ENCODE results near the gene CCDC183.
"Not testable (repeated sequence)": the region's sequence is repeated elsewhere in the genome, so short reads cannot be mapped to it uniquely, and the experiment has no call there.

Gene CCDC183

GRCh38 chr9:136838314-136839228 lies 42.4 kb downstream of the CCDC183 start:
- DNase-seq (ENCODE audit: insufficient read length, low spot score) (no peak), FAIRE-seq (no peak)
- no peak for TF ChIP-seq POLR2A (IDR thresholded peaks at IDR 0.05; ENCODE audit: low read depth, low read length)

- DNase-seq (ENCODE audit: insufficient read length, low spot score) = no peak
- no peak for FAIRE-seq
- no peak for TF ChIP-seq POLR2A (IDR thresholded peaks at IDR 0.05; ENCODE audit: low read depth, low read length)
Observed at GRCh38 chr9:136839229-136840139, 43.3 kb downstream of the CCDC183 start.

- no peak for FAIRE-seq
- DNase-seq (ENCODE audit: insufficient read length, low spot score) = no peak
- TF ChIP-seq POLR2A (IDR thresholded peaks at IDR 0.05; ENCODE audit: low read depth, low read length) = no peak
Observed at GRCh38 chr9:136840140-136840876, 44.2 kb downstream of the CCDC183 start.

GRCh38 chr9:136840877-136841645 lies 44.9 kb downstream of the CCDC183 start:
- peak; percentile 21; the same call in 1 of the 2 replicates for TF ChIP-seq POLR2A (IDR thresholded peaks at IDR 0.05; ENCODE audit: low read depth, low read length)
- DNase-seq (ENCODE audit: insufficient read length, low spot score) (peak; percentile 93), FAIRE-seq (peak; percentile 84)

GRCh38 chr9:136841646-136842379 lies 45.7 kb downstream of the CCDC183 start:
- not testable (repeated sequence) for DNase-seq (ENCODE audit: insufficient read length, low spot score); FAIRE-seq

- DNase-seq (ENCODE audit: insufficient read length, low spot score) = peak; percentile 97
- not testable (repeated sequence) for FAIRE-seq
Observed at GRCh38 chr9:136842380-136842948, 46.3 kb downstream of the CCDC183 start, which contains the start of gene AJM1. Gene AJM1 (plus strand): TSS chr9:136842478. CDS start chr9:136844415, 1,937 bp downstream.

GRCh38 chr9:136843159-136843800 lies 47.1 kb downstream of the CCDC183 start:
- not testable (repeated sequence) for DNase-seq (ENCODE audit: insufficient read length, low spot score); FAIRE-seq

- not testable (repeated sequence) for DNase-seq (ENCODE audit: insufficient read length, low spot score); FAIRE-seq
Observed at GRCh38 chr9:136843801-136844740, 47.9 kb downstream of the CCDC183 start.

- TF ChIP-seq POLR2A (IDR thresholded peaks at IDR 0.05; ENCODE audit: low read depth, low read length) = no peak
- FAIRE-seq (no peak), DNase-seq (ENCODE audit: insufficient read length, low spot score) (no peak)
Observed at GRCh38 chr9:136844761-136845464, 48.8 kb downstream of the CCDC183 start.
